GM12865 (cell line): ENCODE results near the gene SDK2.
"Not testable (repeated sequence)": the region's sequence is repeated elsewhere in the genome, so short reads cannot be mapped to it uniquely, and the experiment has no call there.

ENCODE experiments used
- DNase-seq: peaks from one replicate; pipeline ENCODE4 v3.0.0; 2010; ENCODE audit warnings: low read depth
- H3K4me3 ChIP-seq: 2 replicates; pipeline ENCODE4 v1.5.1; 2011; ENCODE audit warnings: mild to moderate bottlenecking, low read depth, low read length, control low read depth
- CTCF ChIP-seq: IDR thresholded peaks from 2 replicates; pipeline ENCODE4 v1.5.1; 2011; ENCODE audit warnings: low read length, control low read depth, low read depth, inconsistent platforms; ENCODE audit not compliant: insufficient read depth; ENCODE audit errors: missing control alignments

The SDK2 gene

GRCh38 chr17:73455050-73455687 is 189.1 kb downstream of the SDK2 start:
- no peak for DNase-seq
- H3K4me3 ChIP-seq, result no peak overlapping the region
- TF ChIP-seq CTCF, result no peak

- not testable (repeated sequence) for DNase-seq, H3K4me3 ChIP-seq
These were observed 190.8 kb downstream of the SDK2 start for GRCh38 chr17:73453494-73453893.

- DNase-seq, result no peak
- no peak for TF ChIP-seq CTCF
- no peak overlapping the region for H3K4me3 ChIP-seq
These were observed 191.2 kb downstream of the SDK2 start for GRCh38 chr17:73453090-73453489.

GRCh38 chr17:73452009-73452408 is 192.2 kb downstream of the SDK2 start:
- no peak for TF ChIP-seq CTCF
- no peak overlapping the region for H3K4me3 ChIP-seq
- DNase-seq, result no peak

- H3K4me3 ChIP-seq, result no peak overlapping the region
- DNase-seq, result no peak
- no peak for TF ChIP-seq CTCF
These were observed 196.9 kb downstream of the SDK2 start for GRCh38 chr17:73447319-73447718.

GRCh38 chr17:73446617-73447016 is 197.6 kb downstream of the SDK2 start:
- H3K4me3 ChIP-seq, result no peak overlapping the region
- DNase-seq, result no peak
- no peak for TF ChIP-seq CTCF

- TF ChIP-seq CTCF, result no peak
- DNase-seq, result no peak
- no peak overlapping the region for H3K4me3 ChIP-seq
These were observed 198.8 kb downstream of the SDK2 start for GRCh38 chr17:73445466-73445865.
